GM21367 (cell line): ENCODE data around the gene CPNE4.
"Not testable (repeated sequence)": the region's sequence is repeated elsewhere in the genome, so short reads cannot be mapped to it uniquely, and the experiment has no call there.

Experiments
- ATAC-seq: cut with Tn5 transposase; IDR thresholded peaks from one replicate; pipeline ENCODE4 v1.9.1; 2021; ENCODE audit not compliant: unreplicated experiment

CPNE4 gene

DNA sequence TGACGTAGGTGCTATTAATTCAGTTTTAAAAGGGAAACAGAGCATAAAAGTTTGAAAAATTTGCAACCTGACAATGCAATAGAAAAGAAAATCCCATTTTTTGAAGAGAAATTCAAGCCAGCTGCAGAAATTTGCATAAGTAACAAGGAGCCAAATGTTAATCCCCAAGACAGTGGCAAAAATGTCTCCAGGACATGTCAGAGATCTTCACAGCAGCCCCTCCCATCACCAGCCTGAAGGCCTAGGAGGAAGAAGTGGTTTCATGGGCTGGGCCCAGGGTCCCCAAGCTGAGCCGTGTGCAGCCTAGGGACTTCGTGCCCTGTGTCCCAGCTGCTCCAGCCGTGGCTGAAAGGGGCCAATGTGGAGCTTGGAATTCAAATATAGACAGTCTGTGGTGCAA, 148.9 kb downstream of the CPNE4 start:
- ATAC-seq, result not testable (repeated sequence)

DNA sequence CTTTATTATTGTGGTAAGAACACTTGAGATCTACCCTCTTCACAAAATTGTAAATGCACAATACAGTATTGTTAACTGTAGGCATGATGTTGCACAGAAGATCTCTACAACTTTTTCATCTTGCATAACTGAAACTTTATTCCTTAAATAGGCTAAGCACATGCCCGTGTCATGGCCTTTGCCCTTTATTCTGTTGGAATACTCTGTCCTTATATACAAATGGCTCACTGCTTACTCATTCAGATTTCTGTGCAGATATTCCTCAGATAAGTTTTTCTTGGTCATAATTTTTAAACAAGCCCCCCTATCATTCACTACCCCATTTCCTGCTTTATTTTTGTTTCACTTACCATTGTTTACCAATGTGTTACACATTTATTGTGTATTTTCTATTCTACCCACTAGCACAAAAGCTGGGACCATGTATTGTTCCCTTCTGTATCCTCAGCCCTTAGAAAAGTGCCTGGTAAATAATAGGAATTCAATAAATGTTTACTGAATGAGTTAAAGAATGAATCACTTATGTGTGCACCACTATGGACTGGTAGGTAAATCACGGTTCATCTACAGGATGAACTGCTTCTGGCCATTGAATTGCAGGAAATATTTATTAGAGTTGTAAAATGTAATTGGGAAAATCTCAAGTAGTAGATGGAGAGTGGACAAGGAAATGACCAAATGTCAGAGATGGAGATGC, 151.0 kb downstream of the CPNE4 start:
- ATAC-seq, result no peak

GRCh38 chr3:131883086-131883485, 151.7 kb downstream of the CPNE4 start:
- ATAC-seq, result no peak

DNA sequence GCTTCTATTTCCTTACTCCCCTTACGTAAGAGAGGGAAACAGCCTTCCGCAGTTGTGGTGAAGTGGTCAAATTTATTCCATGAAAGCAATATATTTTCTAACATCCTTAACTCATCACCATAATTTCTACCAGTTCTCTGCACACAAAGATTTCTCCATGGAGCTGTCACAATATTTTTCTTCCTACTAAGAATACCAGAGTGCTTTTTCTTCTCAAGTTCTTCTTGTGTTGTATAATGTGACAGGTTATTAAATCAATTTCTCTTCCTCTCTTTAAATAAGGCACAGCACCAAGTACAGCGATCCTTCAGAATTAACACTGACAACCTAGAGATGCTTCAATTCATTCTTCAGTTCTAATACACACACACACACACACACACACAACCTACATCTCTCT, 153.0 kb downstream of the CPNE4 start:
- no peak for ATAC-seq

DNA sequence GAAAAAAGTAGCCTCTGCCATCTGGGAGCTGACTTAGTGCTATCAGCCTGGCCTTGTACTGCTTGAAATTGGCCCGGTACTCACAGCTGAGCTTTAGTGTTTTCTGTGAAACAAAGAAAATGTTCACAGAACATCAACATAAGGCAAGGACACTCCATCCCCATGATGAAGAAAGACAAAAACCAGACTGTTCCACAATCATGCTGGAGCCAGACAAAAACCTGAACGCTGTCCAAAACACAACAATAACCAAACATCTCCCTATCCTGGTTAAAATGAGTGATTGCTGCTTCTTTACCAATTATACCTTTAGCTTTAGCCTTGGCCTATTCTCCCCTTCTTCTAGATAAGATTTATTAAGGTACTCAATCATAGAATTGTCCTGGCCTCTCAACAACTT, 153.9 kb downstream of the CPNE4 start:
- ATAC-seq, result no peak

- ATAC-seq, result no peak
Observed at GRCh38 chr3:131868203-131868602, 166.6 kb downstream of the CPNE4 start.

DNA sequence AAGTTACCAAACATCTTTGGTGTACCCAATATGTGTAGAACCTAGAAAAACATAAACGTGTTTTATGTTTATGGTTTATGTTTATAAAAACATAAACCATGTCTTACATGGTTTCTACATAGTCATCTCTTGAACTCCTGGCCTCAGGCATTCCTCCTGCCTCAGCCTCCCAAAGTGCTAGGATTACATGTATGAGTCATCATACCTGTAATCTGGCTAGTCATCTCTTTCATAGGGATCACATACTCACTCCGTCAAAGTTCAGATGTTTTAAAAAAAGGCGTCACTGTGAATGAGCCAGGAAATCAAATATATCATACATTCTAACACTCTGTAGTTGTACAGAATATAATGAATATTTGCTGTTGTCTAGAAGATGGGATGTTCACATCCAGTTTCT, 178.6 kb downstream of the CPNE4 start:
- ATAC-seq, result no peak

- ATAC-seq, result no peak
Observed at GRCh38 chr3:131850223-131850622, 184.6 kb downstream of the CPNE4 start.

DNA sequence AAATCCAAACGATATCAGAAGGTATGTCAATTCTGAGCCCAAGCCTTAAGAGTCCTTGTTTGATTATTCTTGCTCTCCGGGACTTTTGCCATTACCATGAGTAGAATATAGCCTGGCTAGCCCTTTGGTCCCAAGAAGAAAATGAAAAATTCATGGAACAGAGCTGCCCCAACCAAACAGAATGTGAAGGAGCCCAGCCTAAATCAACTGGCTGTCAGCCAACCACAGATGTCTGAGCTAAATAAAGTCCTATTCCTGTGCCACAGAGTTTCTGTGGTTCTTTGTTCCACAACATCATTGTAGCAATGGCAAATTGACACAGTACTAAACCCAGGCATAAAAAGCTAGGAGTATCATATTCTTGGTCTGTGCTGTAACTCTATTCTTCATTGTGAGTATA, 185.2 kb downstream of the CPNE4 start:
- ATAC-seq, result no peak

DNA sequence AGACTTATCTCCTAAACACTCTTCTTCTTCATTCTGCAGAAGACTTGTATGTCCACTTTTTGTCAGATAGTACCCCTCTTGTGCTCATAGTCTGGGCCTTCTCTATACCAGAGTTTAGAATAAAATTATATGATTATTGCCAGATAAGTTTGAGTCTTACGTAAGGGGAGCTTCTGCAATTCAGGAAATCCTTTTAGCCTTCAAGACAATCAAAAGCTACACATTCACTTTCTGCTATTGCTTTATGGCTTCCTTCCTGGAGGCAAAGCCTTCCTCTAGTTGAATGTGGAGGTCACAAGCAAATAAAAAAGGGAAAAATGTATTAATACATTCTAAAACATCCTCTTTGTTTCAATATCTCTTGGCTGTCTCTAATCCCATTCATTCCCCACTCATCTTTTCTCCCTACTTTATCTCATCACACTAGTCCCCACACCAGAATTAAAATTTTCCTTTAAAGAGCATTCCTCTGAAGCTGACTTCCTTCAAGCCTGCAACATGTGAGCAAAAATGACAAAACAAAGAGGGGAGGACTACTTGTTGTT, 186.8 kb downstream of the CPNE4 start:
- no peak for ATAC-seq

- ATAC-seq, result no peak
Observed at GRCh38 chr3:131846296-131846924, 188.4 kb downstream of the CPNE4 start.

DNA sequence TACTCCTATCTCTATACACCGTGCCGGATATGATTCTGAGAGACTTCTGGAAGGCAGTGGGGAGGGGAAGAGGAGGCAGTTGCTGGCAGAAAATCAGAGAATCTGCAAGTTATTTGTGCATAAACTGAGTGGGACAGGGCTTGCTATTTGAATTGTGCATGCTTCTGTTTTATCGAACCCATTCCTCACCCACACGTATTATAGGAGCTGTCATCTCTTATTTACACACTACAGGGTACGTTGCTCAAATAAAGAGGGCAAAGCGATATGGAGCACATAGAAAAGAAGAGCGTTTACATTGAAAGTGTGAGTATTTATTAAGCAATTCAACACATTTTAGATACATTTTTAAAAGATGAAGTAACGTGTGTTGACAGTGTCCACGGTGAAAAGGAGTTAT, 191.6 kb downstream of the CPNE4 start:
- no peak for ATAC-seq

DNA sequence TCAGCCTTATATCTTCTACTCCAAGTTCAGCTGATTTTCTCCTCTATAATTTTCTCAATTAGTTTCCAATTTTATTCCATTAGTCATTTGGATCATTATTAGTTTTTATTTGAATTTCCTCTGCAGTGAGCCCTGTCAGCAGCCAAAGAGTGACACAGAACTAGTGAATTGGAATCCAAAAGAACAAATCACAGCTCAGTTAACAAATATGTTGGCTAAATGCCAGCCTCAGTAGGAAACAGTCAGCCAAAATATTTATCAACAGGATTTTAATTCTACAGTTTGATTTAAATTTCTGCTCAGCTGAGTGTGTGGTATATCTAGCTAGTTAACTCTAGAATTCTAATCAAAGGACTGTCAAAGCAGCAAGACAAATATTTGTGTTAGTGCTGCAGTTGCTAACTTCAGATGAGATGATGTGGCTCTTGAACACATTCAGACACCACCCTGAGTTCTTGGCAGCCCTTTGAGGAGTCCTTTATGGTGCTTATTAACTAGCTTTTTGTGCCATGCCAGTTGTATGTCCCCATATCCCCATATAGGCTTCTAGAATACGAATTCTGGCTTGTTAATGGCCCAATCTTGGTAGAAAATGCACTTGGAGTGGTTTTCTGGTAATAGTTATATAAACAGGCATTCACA, 194.5 kb downstream of the CPNE4 start:
- ATAC-seq, result no peak

GRCh38 chr3:131835906-131836305, 198.9 kb downstream of the CPNE4 start:
- no peak for ATAC-seq

DNA sequence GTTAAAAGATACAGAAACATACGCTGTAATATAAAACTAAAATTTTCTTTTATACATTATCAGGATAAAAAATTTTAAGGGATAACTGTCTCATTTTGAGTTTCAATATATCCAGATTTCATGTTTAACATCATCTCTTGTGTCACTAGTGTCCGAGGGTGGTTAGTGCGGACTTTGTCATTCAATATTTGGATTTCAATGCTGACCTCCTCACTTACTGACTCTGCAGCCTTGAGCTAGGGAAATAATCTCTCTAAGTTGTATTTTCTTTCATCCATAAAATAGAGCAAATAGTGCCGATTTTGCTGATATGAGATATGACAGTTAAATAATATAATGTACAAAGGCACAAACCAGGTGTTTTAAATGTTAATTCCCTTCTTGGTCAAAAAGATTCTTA, 203.2 kb downstream of the CPNE4 start:
- no peak for ATAC-seq

DNA sequence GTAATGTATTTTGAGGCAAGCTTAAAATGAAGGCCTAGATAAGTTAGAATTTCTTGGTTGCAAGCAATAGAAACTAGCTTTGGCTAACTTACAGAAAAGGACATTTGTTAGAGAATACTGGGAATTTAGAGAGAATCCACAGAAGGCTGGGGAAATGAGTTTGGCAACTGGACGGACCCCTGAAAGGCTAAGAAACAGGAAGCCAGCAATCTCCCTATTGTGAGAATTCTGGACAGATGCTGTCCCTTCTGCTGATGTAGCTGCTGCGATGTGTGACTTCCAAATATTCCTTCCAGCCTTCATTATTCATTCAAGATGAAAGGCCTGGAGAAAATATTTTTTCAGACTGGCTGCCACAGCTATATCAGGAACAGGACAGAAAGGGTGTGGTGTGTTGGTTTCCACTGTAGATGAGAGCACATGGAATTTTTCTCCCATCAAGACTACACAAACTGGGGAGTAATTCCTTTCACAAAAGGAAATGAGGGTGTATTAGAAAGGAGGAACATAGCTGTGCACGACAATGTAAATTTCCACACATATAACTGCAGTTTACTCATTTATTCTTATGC, 213.5 kb downstream of the CPNE4 start:
- ATAC-seq, result no peak

GRCh38 chr3:131819381-131820055, 215.3 kb downstream of the CPNE4 start:
- no peak for ATAC-seq

- ATAC-seq, result no peak
Observed at GRCh38 chr3:131812433-131812832, 222.4 kb downstream of the CPNE4 start.

GRCh38 chr3:131811481-131811880, 223.3 kb downstream of the CPNE4 start:
- no peak for ATAC-seq

DNA sequence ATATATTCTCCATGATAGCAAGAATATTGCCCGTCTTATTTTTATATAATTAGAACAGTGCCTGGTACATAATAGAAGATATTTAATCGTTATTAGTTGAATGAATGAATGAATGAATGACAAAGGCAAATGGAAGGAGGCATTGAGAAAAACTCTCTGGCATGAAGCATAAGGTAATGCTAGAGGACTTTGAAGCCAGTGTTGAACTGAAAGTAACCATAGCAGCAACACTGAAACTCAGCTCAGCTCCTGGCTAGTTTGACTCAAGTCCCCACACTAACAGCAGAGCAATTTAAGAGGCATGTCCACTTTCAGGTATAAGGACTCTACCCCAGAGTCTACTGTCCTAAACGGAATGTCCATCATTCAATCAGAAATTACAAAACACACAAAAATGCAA, 227.0 kb downstream of the CPNE4 start:
- ATAC-seq, result no peak

DNA sequence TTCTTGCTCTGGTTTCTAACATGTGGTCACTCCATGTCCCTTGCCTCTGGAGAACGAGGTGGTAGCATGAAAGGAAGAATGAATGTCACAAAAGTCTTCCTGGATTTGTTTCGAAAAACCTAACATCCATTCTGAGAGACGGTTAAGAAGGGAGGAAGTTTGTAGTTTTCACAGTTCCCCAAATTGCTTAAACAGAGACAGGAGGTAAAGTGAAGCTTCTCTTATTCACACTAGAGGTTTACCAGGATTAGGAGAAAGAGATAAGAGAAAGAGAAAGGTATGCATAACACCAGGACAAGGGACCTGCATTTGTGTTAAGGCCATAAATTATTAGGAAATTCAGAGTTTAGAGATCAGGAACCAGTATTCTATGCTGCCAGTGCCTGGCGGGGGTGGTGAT, 228.1 kb downstream of the CPNE4 start:
- no peak for ATAC-seq
